K562 (cell line): ENCODE results near the gene C5orf24. TPM values are rescaled to one million over a fixed set of nuclear protein-coding genes. Genes with fewer than 3 reads are reported as not detected.

Source experiments
- CREBBP ChIP-seq: IDR thresholded peaks from one replicate; pipeline ENCODE4 v1.6.1; 2012; ENCODE audit warnings: low read depth, mild to moderate bottlenecking, control low read depth, inconsistent platforms, low read length
- CTCF ChIP-seq, 3 experiments: IDR thresholded peaks in 2 of 3; conservative IDR thresholded peaks in 1 of 3; 2 replicates each; pipeline ENCODE4 v1.5.1; 2011 to 2012; ENCODE audit warnings: low read length in 3 of 3, mild to moderate bottlenecking in 3 of 3, control low read depth in 2 of 3, improper control_type of control experiment in 1 of 3, inconsistent platforms in 1 of 3, low read depth in 1 of 3, mixed read lengths in 1 of 3, moderate library complexity in 1 of 3; ENCODE audit not compliant: insufficient read depth in 2 of 3
- CUX1 ChIP-seq: fragments of 200-800 bp; sonication (Bioruptor generic); IDR thresholded peaks from 2 replicates; pipeline ENCODE4 v1.6.1; 2016; ENCODE audit warnings: missing genetic modification characterization, missing compliant biosample characterization
- ELF1 ChIP-seq: fragments of 200-800 bp; sonication (Bioruptor generic); IDR thresholded peaks from 2 replicates; pipeline ENCODE4 v1.6.1; 2016; ENCODE audit warnings: missing genetic modification characterization, missing compliant biosample characterization
- FOXJ3 ChIP-seq: sonication (generic); formaldehyde crosslinking; IDR thresholded peaks from 2 replicates; pipeline ENCODE4 v1.4.0; 2020; ENCODE audit warnings: mild to moderate bottlenecking, missing genetic modification reagents
- FUS ChIP-seq: fragments of 200-400 bp; formaldehyde crosslinking; optimal IDR thresholded peaks from 2 replicates; pipeline ENCODE3; 2017; ENCODE audit warnings: low read depth, low read length
- HMG20B ChIP-seq: fragments of 250-450 bp; sonication (Bioruptor Pico); IDR thresholded peaks from 2 replicates; pipeline ENCODE4 v1.5.0; 2021; ENCODE audit warnings: mild to moderate bottlenecking
- NFIX ChIP-seq: fragments of 250-450 bp; sonication (Bioruptor Pico); IDR thresholded peaks from 2 replicates; pipeline ENCODE4 v1.4.0; 2020; ENCODE audit warnings: low read depth, mild to moderate bottlenecking, moderate library complexity
- SMAD4 ChIP-seq: fragments of 250-450 bp; sonication (Bioruptor Pico); conservative IDR thresholded peaks from 2 replicates; pipeline ENCODE4 v1.8.0; 2021; ENCODE audit warnings: inconsistent platforms, mild to moderate bottlenecking, moderate library complexity
- SMC3 ChIP-seq: conservative IDR thresholded peaks from 2 replicates; pipeline ENCODE4 v1.6.1; 2011; ENCODE audit warnings: low read depth, low read length, improper control_type of control experiment; ENCODE audit not compliant: insufficient read depth
- STAT5B ChIP-seq: fragments of 250-450 bp; sonication (Bioruptor Pico); IDR thresholded peaks from 2 replicates; pipeline ENCODE4 v1.8.0; 2021; ENCODE audit warnings: mild to moderate bottlenecking, inconsistent platforms
- TAF15 ChIP-seq: fragments of 200-400 bp; formaldehyde crosslinking; IDR thresholded peaks from 2 replicates; pipeline ENCODE4 v1.6.1; 2017; ENCODE audit warnings: mild to moderate bottlenecking, low read depth, low read length, moderate library complexity
- TAL1 ChIP-seq: fragments of 450-650 bp; IDR thresholded peaks from 2 replicates; pipeline ENCODE4 v1.6.1; 2016; ENCODE audit warnings: mild to moderate bottlenecking
- TRIM25 ChIP-seq: fragments of 450-650 bp; IDR thresholded peaks from 2 replicates; pipeline ENCODE4 v1.7.0; 2016; ENCODE audit warnings: borderline replicate concordance
- ZBTB33 ChIP-seq: sonication (generic); formaldehyde crosslinking; IDR thresholded peaks from 2 replicates; pipeline ENCODE4 v1.8.1; 2023; ENCODE audit warnings: mild to moderate bottlenecking, missing genetic modification reagents
- ZNF561 ChIP-seq: fragments of 450-650 bp; formaldehyde crosslinking; conservative IDR thresholded peaks from 2 replicates; pipeline ENCODE4 v1.4.0; 2020; ENCODE audit warnings: mild to moderate bottlenecking, moderate library complexity
- polyA plus RNA-seq, 8 experiments: library from polyadenylated mRNA; depleted of rRNA in 4 of 8; stranded (reverse) in 5 of 8; unstranded in 3 of 8; fragments of >200 nt; fragmentation: Nextera tagmentation in 2 of 8; fragmentation: Illumina TruSeq in 1 of 8; extraction: Ambion mirVana in 2 of 8; extraction: Trizol in 1 of 8; gene quantifications; 2 replicates each; pipeline versions ENCODE4 v1.2.1 to v1.2.3, GENCODE V29; 2011 to 2014; ENCODE audit warnings: inconsistent platforms in 1 of 8, missing spikeins in 1 of 8
- total RNA-seq, 7 experiments: library from RNA; depleted of rRNA in 6 of 7; stranded (reverse); fragments of >200 nt in 6 of 7; fragmentation: Illumina TruSeq in 2 of 7; extraction: Trizol in 2 of 7; gene quantifications; 2 replicates each; pipeline versions ENCODE4 v1.2.1 to v1.2.3, GENCODE V29; 2011 to 2021; ENCODE audit warnings: low replicate concordance in 1 of 7

Gene C5orf24
- total and polyA plus RNA-seq, 9 of the 15 experiments (the other 6 are each of a cell fraction or from before 2014, with no cell fraction given): 8.9 to 38.6 (median 28.4) TPM

- TF ChIP-seq TRIM25 (no peak), CUX1 (CRISPR knock-in tag) (no peak), NFIX (CRISPR knock-in tag) (no peak), FUS (no peak), STAT5B (CRISPR knock-in tag) (no peak), FOXJ3 (CRISPR knock-in tag) (no peak), TAF15 (no peak), ZNF561 (CRISPR knock-in tag) (no peak), TAL1 (no peak), SMAD4 (CRISPR knock-in tag) (no peak), HMG20B (CRISPR knock-in tag) (no peak), ZBTB33 (CRISPR knock-in tag) (no peak; the same call in 1 of the 2 replicates), ELF1 (tag) (no peak), CREBBP (no peak), SMC3 (no peak), CTCF (IDR thresholded peaks at IDR 0.05 in 2 of 3, conservative IDR thresholded peaks at IDR 0.05 in 1 of 3; ENCODE audit: insufficient read depth in 2 of 3, low read depth in 1 of 3, low read length in 3 of 3) (peak; percentile 44 to 79 (median 76); a peak in 5 of 6 replicates)
Observed at GRCh38 chr5:134905246-134905996, 59.7 kb downstream of the C5orf24 start (continued).
